ENCODE results near the gene SLC49A4. TPM values are rescaled to one million over a fixed set of nuclear protein-coding genes. Genes with fewer than 3 reads are reported as not detected.

Gene SLC49A4
- total RNA-seq, 1 experiment from 2014 or later: 11.3 TPM

DNA sequence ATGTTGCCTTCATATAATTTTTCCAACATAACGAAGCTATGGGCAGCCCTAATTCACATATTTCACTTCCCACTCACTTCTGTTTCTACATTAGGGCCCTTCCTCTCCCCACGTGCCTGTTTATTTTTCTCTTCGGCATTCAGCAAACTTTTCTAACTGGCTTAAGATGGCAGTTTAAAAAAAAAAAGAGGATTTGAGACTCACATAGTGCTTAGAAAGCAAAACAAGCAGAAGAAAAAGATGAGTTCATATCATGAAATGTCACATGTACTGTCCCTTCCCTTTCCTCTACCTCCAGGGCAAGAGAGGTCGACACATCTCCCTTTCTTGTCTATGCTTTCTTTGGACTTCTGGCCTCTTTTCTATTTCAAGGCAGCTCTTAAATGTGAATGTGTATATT is 30.6 kb downstream of the SLC49A4 start:
- Histone ChIP-seq H3K9me2 (ENCODE audit: insufficient read depth) (no peaks in the 10 kb centered on the region), H3K36me3 (ENCODE audit: control insufficient read depth in 1 of 2, insufficient read depth in 2 of 2, low read length in 2 of 2) (no peaks in the 10 kb centered on the region), H3K4me3 (replicated peaks in 1 of 2; ENCODE audit: low read depth in 1 of 2, low read length in 2 of 2) (no peak overlapping the region), H2AFZ (ENCODE audit: low read depth, low read length, poor library complexity, severe bottlenecking) (no peak overlapping the region), H3K9ac (ENCODE audit: low read length) (no peak overlapping the region), H4K20me1 (ENCODE audit: insufficient read depth) (no peaks in the 10 kb centered on the region), H3K27me3 (ENCODE audit: insufficient read depth, low read length) (no peaks in the 10 kb centered on the region), H3K4me2 (ENCODE audit: low read length) (no peak overlapping the region), H3K4me1 (ENCODE audit: control insufficient read depth in 1 of 2, insufficient read depth in 2 of 2, low read length in 2 of 2) (peaks cover 0 to 5% of the 10 kb centered on the region in 2 experiments; a peak in 1 of 4 replicates), H3K79me2 (ENCODE audit: insufficient read depth, low read length) (no peaks in the 10 kb centered on the region), H3K9me3 (ENCODE audit: control insufficient read depth in 1 of 2, insufficient read depth in 1 of 2, low read depth in 1 of 2, low read length in 2 of 2) (no peaks in the 10 kb centered on the region), H3K27ac (ENCODE audit: low read depth, low read length) (no peak overlapping the region)
- DNase-seq (ENCODE audit: low read depth, low spot score): no peak
- ATAC-seq: no peak
- ChIA-PET RAD21 (ENCODE audit: low non-redundant PET in 1 of 2, low total read pairs in 2 of 2, uncharacterized antibody in 2 of 2, unreplicated experiment in 2 of 2) (no interaction called here), POLR2A (no interaction called here), CTCF (no interaction called here)
- TF ChIP-seq CBX3 (IDR thresholded peaks at IDR 0.05; ENCODE audit: low read depth) (no peak), POLR2AphosphoS5 (IDR thresholded peaks at IDR 0.05; ENCODE audit: low read depth, low read length) (no peak), YY1 (IDR thresholded peaks at IDR 0.05; ENCODE audit: extremely low read depth, insufficient replicate concordance, low read depth, low read length) (no peak), SRF (IDR thresholded peaks at IDR 0.05; ENCODE audit: low read depth) (no peak), ZNF274 (IDR thresholded peaks at IDR 0.05; ENCODE audit: low read depth, low read length) (no peak), EZH2 (IDR thresholded peaks at IDR 0.05) (no peak), CEBPB (IDR thresholded peaks at IDR 0.05; ENCODE audit: low read depth) (no peak)
- intact Hi-C loops (cut with micrococcal nuclease): no loop called here
- BruUV-seq (replicated peaks): no TSS peak

DNA sequence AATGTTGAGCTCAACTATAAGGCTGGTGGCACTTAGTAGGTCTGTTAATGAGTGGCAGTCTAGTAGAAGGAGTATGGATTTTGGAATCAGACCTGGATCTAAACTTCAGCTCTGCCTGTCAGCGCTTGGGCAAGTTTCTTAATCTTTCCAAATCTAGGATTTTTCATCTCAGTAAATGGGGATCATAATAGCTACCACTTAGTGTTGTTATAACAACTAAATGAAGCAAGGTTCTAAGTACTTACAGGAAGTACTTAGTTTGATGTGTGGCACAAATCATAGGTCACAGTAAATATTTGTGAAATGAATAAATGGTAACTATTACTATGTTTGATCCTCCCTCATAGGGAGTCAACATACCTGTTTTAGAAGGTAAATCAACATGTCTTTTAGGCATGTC is 31.4 kb downstream of the SLC49A4 start:
- DNase-seq (ENCODE audit: low read depth, low spot score) (no peak), ATAC-seq (no peak)
- no peak overlapping the region for H3K4me3 ChIP-seq (replicated peaks in 1 of 2; ENCODE audit: low read depth in 1 of 2, low read length in 2 of 2)
- H2AFZ ChIP-seq (ENCODE audit: low read depth, low read length, poor library complexity, severe bottlenecking): no peak overlapping the region
- no peaks in the 10 kb centered on the region for H3K9me3 ChIP-seq (ENCODE audit: control insufficient read depth in 1 of 2, insufficient read depth in 1 of 2, low read depth in 1 of 2, low read length in 2 of 2)
- POLR2A ChIA-PET: no interaction called here
- CTCF ChIA-PET: no interaction called here
- no TSS peak for BruUV-seq (replicated peaks)
- intact Hi-C loops (cut with micrococcal nuclease): no loop called here
- H3K4me2 ChIP-seq (ENCODE audit: low read length): no peak overlapping the region
- no peak overlapping the region for H3K27ac ChIP-seq (ENCODE audit: low read depth, low read length)
- no peaks in the 10 kb centered on the region for H3K79me2 ChIP-seq (ENCODE audit: insufficient read depth, low read length)
- H3K4me1 ChIP-seq (ENCODE audit: control insufficient read depth in 1 of 2, insufficient read depth in 2 of 2, low read length in 2 of 2): peaks cover 0 to 5% of the 10 kb centered on the region in 2 experiments; a peak in 1 of 4 replicates
- no peaks in the 10 kb centered on the region for H4K20me1 ChIP-seq (ENCODE audit: insufficient read depth)
- RAD21 ChIA-PET (ENCODE audit: low non-redundant PET in 1 of 2, low total read pairs in 2 of 2, uncharacterized antibody in 2 of 2, unreplicated experiment in 2 of 2): no interaction called here
- no peaks in the 10 kb centered on the region for H3K9me2 ChIP-seq (ENCODE audit: insufficient read depth)
- no peaks in the 10 kb centered on the region for H3K27me3 ChIP-seq (ENCODE audit: insufficient read depth, low read length)
- H3K36me3 ChIP-seq (ENCODE audit: control insufficient read depth in 1 of 2, insufficient read depth in 2 of 2, low read length in 2 of 2): no peaks in the 10 kb centered on the region
- no peak overlapping the region for H3K9ac ChIP-seq (ENCODE audit: low read length)
- TF ChIP-seq, protein P1, sequence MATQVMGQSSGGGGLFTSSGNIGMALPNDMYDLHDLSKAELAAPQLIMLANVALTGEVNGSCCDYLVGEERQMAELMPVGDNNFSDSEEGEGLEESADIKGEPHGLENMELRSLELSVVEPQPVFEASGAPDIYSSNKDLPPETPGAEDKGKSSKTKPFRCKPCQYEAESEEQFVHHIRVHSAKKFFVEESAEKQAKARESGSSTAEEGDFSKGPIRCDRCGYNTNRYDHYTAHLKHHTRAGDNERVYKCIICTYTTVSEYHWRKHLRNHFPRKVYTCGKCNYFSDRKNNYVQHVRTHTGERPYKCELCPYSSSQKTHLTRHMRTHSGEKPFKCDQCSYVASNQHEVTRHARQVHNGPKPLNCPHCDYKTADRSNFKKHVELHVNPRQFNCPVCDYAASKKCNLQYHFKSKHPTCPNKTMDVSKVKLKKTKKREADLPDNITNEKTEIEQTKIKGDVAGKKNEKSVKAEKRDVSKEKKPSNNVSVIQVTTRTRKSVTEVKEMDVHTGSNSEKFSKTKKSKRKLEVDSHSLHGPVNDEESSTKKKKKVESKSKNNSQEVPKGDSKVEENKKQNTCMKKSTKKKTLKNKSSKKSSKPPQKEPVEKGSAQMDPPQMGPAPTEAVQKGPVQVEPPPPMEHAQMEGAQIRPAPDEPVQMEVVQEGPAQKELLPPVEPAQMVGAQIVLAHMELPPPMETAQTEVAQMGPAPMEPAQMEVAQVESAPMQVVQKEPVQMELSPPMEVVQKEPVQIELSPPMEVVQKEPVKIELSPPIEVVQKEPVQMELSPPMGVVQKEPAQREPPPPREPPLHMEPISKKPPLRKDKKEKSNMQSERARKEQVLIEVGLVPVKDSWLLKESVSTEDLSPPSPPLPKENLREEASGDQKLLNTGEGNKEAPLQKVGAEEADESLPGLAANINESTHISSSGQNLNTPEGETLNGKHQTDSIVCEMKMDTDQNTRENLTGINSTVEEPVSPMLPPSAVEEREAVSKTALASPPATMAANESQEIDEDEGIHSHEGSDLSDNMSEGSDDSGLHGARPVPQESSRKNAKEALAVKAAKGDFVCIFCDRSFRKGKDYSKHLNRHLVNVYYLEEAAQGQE (IDR thresholded peaks at IDR 0.05; ENCODE audit: low read depth): no peak
- TF ChIP-seq EZH2phosphoT487 (IDR thresholded peaks at IDR 0.05; ENCODE audit: borderline replicate concordance) (no peak), POLR2AphosphoS5 (IDR thresholded peaks at IDR 0.05; ENCODE audit: low read depth, low read length) (no peak), CBX3 (IDR thresholded peaks at IDR 0.05; ENCODE audit: low read depth) (no peak), ZFX (IDR thresholded peaks at IDR 0.05) (no peak), SIN3A (IDR thresholded peaks at IDR 0.05; ENCODE audit: low read depth) (no peak), SP1 (IDR thresholded peaks at IDR 0.05; ENCODE audit: low read depth) (no peak), RAD21 (IDR thresholded peaks at IDR 0.05; ENCODE audit: low read depth) (no peak)
- TF ChIP-seq, protein P2, sequence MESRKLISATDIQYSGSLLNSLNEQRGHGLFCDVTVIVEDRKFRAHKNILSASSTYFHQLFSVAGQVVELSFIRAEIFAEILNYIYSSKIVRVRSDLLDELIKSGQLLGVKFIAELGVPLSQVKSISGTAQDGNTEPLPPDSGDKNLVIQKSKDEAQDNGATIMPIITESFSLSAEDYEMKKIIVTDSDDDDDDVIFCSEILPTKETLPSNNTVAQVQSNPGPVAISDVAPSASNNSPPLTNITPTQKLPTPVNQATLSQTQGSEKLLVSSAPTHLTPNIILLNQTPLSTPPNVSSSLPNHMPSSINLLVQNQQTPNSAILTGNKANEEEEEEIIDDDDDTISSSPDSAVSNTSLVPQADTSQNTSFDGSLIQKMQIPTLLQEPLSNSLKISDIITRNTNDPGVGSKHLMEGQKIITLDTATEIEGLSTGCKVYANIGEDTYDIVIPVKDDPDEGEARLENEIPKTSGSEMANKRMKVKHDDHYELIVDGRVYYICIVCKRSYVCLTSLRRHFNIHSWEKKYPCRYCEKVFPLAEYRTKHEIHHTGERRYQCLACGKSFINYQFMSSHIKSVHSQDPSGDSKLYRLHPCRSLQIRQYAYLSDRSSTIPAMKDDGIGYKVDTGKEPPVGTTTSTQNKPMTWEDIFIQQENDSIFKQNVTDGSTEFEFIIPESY (IDR thresholded peaks at IDR 0.05; ENCODE audit: extremely low read depth, insufficient replicate concordance, low read length): no peak
